HCT116 (cell line): ENCODE data around the gene ANO2. TPM values are rescaled to one million over a fixed set of nuclear protein-coding genes. Genes with fewer than 3 reads are reported as not detected.

Experiments
- ATAC-seq: fragments of 200-7000 bp; cut with Tn5 transposase; 2 replicates; pipeline ENCODE4 v1.9.1; 2020; ENCODE audit warnings: mild to moderate bottlenecking, moderate library complexity
- BruUV-seq: library from RNA; stranded (reverse); fragments of 400-500 nt; replicated peaks from 2 replicates; lab custom pipeline; 2021; lab: Mats Ljungman, UMichigan
- CTCF ChIA-PET: fragments of 300-600 bp; sonication (Branson Sonifier 250); formaldehyde crosslinking; loops from one replicate; lab custom pipeline; 2021; ENCODE audit warnings: antibody characterized with exemption; lab: Charles Lee
- POLR2A ChIA-PET: fragments of 300-600, 350-600 bp; sonication (Branson Sonifier 250); formaldehyde crosslinking; loops from one replicate; lab custom pipeline; 2021; ENCODE audit warnings: antibody characterized with exemption; lab: Charles Lee
- RAD21 ChIA-PET, 2 experiments: fragments of 300-600 bp; sonication (Branson Sonifier 250); formaldehyde crosslinking; loops; one replicate each; lab custom pipeline; 2023; ENCODE audit warnings: low total read pairs in 2 of 2; ENCODE audit not compliant: uncharacterized antibody in 2 of 2, unreplicated experiment in 2 of 2, low non-redundant PET in 1 of 2; lab: Charles Lee
- DNase-seq: peaks from one replicate; pipeline ENCODE4 v3.0.0-alpha.2; 2010; ENCODE audit warnings: low read depth, low spot score
- H2AFZ ChIP-seq: fragments of 200-600 bp; shearing (Covaris generic), sonication (generic); 2 replicates; pipeline ENCODE4 v1.6.1; 2017; ENCODE audit warnings: low read depth, mixed run types, mixed read lengths, antibody characterized with exemption, low read length; ENCODE audit not compliant: poor library complexity, severe bottlenecking
- H3K27ac ChIP-seq: 2 replicates; pipeline ENCODE4 v1.5.1; 2012; ENCODE audit warnings: low read depth, low read length
- H3K27me3 ChIP-seq: fragments of 200-600 bp; sonication (generic); 2 replicates; pipeline ENCODE4 v1.6.1; 2016; ENCODE audit warnings: mixed run types, low read length, mixed read lengths; ENCODE audit not compliant: insufficient read depth
- H3K36me3 ChIP-seq, 2 experiments: fragments of 200-500 bp in 1 of 2; fragments of 200-600 bp in 1 of 2; sonication (Bioruptor generic) in 1 of 2; sonication (generic) in 1 of 2; 2 replicates each; pipeline versions ENCODE4 v1.5.1 to v1.6.1; 2014 to 2016; ENCODE audit warnings: low read length in 2 of 2, inconsistent platforms in 1 of 2, mixed read lengths in 1 of 2, mixed run types in 1 of 2; ENCODE audit not compliant: insufficient read depth in 2 of 2, control insufficient read depth in 1 of 2
- H3K4me1 ChIP-seq, 2 experiments: fragments of 200-600 bp in 1 of 2; sonication (generic) in 1 of 2; 2 replicates each; pipeline versions ENCODE4 v1.5.1 to v1.6.1; 2012 to 2017; ENCODE audit warnings: low read length in 2 of 2, inconsistent platforms in 1 of 2, mild to moderate bottlenecking in 1 of 2, mixed read lengths in 1 of 2, mixed run types in 1 of 2, moderate library complexity in 1 of 2; ENCODE audit not compliant: insufficient read depth in 2 of 2, control insufficient read depth in 1 of 2
- H3K4me2 ChIP-seq: fragments of 200-600 bp; sonication (generic); 2 replicates; pipeline ENCODE4 v1.6.1; 2017; ENCODE audit warnings: mixed run types, low read length, mixed read lengths
- H3K4me3 ChIP-seq, 2 experiments: fragments of 200-600 bp in 1 of 2; sonication (generic) in 1 of 2; replicated peaks in 1 of 2; 2 replicates each; pipeline ENCODE4 v1.5.1; 2011 to 2016; ENCODE audit warnings: low read length in 2 of 2, control low read depth in 1 of 2, low read depth in 1 of 2, mild to moderate bottlenecking in 1 of 2, mixed read lengths in 1 of 2, mixed run types in 1 of 2
- H3K79me2 ChIP-seq: fragments of 200-600 bp; sonication (generic); 2 replicates; pipeline ENCODE4 v1.6.1; 2017; ENCODE audit warnings: mild to moderate bottlenecking, mixed run types, low read length, moderate library complexity, mixed read lengths; ENCODE audit not compliant: insufficient read depth
- H3K9ac ChIP-seq: fragments of 200-600 bp; sonication (generic); 2 replicates; pipeline ENCODE4 v1.6.1; 2016; ENCODE audit warnings: low read length, mixed read lengths
- H3K9me2 ChIP-seq: fragments of 200-600 bp; sonication (generic), shearing (Covaris generic); 2 replicates; pipeline ENCODE4 v1.6.1; 2017; ENCODE audit warnings: mixed run types, mild to moderate bottlenecking, moderate library complexity; ENCODE audit not compliant: insufficient read depth
- H3K9me3 ChIP-seq, 2 experiments: fragments of 200-500 bp in 1 of 2; fragments of 200-600 bp in 1 of 2; sonication (Bioruptor generic) in 1 of 2; sonication (generic) in 1 of 2; 2 replicates each; pipeline ENCODE4 v1.6.1; 2014 to 2017; ENCODE audit warnings: low read length in 2 of 2, mixed read lengths in 2 of 2, inconsistent platforms in 1 of 2, low read depth in 1 of 2, mild to moderate bottlenecking in 1 of 2, mixed run types in 1 of 2, moderate library complexity in 1 of 2; ENCODE audit not compliant: control insufficient read depth in 1 of 2, insufficient read depth in 1 of 2
- H4K20me1 ChIP-seq: fragments of 200-600 bp; sonication (generic), shearing (Covaris generic); 2 replicates; pipeline ENCODE4 v1.6.1; 2017; ENCODE audit warnings: mixed run types, mild to moderate bottlenecking, moderate library complexity; ENCODE audit not compliant: insufficient read depth
- CBX3 ChIP-seq: IDR thresholded peaks from 2 replicates; pipeline ENCODE4 v1.6.1; 2012; ENCODE audit warnings: low read depth
- CEBPB ChIP-seq: IDR thresholded peaks from 2 replicates; pipeline ENCODE4 v1.6.1; 2012; ENCODE audit warnings: low read depth
- EGR1 ChIP-seq: IDR thresholded peaks from 2 replicates; pipeline ENCODE4 v1.6.1; 2012; ENCODE audit warnings: low read depth
- EZH2 ChIP-seq: fragments of 200-600 bp; sonication (generic); IDR thresholded peaks from 2 replicates; pipeline ENCODE4 v1.6.1; 2017; ENCODE audit warnings: antibody characterized with exemption, mixed run types
- EZH2phosphoT487 ChIP-seq: fragments of 200-600 bp; IDR thresholded peaks from 2 replicates; pipeline ENCODE4 v1.6.1; 2018; ENCODE audit warnings: antibody characterized with exemption, borderline replicate concordance
- FOSL1 ChIP-seq: IDR thresholded peaks from 2 replicates; pipeline ENCODE4 v1.6.1; 2012; ENCODE audit warnings: low read depth
- JUND ChIP-seq: IDR thresholded peaks from 2 replicates; pipeline ENCODE4 v1.6.1; 2012
- POLR2A ChIP-seq: IDR thresholded peaks from 2 replicates; pipeline ENCODE4 v1.7.0; 2011; ENCODE audit warnings: borderline replicate concordance; ENCODE audit not compliant: insufficient read depth, insufficient read length; ENCODE audit errors: extremely low read depth
- POLR2AphosphoS5 ChIP-seq: IDR thresholded peaks from 2 replicates; pipeline ENCODE4 v1.6.1; 2011; ENCODE audit warnings: mild to moderate bottlenecking, low read depth, low read length, moderate library complexity
- RAD21 ChIP-seq: IDR thresholded peaks from 2 replicates; pipeline ENCODE4 v1.6.1; 2012; ENCODE audit warnings: low read depth, mild to moderate bottlenecking
- YY1 ChIP-seq: IDR thresholded peaks from 2 replicates; pipeline ENCODE4 v1.6.1; 2011; ENCODE audit warnings: low read length, low read depth, moderate library complexity, mild to moderate bottlenecking; ENCODE audit not compliant: insufficient replicate concordance; ENCODE audit errors: extremely low read depth
- ZFX ChIP-seq: fragments of 450-650 bp; IDR thresholded peaks from 2 replicates; pipeline ENCODE4 v1.6.1; 2017
- ZNF274 ChIP-seq: fragments of 200-500 bp; sonication (Bioruptor generic); IDR thresholded peaks from 2 replicates; pipeline ENCODE4 v1.6.1; 2014; ENCODE audit warnings: mild to moderate bottlenecking, low read depth, low read length, inconsistent platforms
- intact Hi-C: fragments of 100-400 bp; cut with micrococcal nuclease; formaldehyde crosslinking; loops from 2 replicates; pipeline ENCODE4 v1.10.0; 2022
- total RNA-seq: library from RNA; stranded (reverse); gene quantifications from one replicate; pipeline ENCODE4 v1.2.1, GENCODE V29; 2021; ENCODE audit not compliant: unreplicated experiment
- TF ChIP-seq, protein P1 (sequence below), 3 experiments: fragments of 200-600 bp in 1 of 3; sonication (generic) in 1 of 3; IDR thresholded peaks in 2 of 3; conservative IDR thresholded peaks in 1 of 3; 2 replicates each; pipeline ENCODE4 v1.5.1; 2012 to 2017; ENCODE audit warnings: low read depth in 2 of 3, low read length in 2 of 3, antibody characterized with exemption in 1 of 3, borderline replicate concordance in 1 of 3, control low read depth in 1 of 3, mild to moderate bottlenecking in 1 of 3, mixed read lengths in 1 of 3, mixed run types in 1 of 3, moderate library complexity in 1 of 3; ENCODE audit not compliant: insufficient read depth in 1 of 3
- TF ChIP-seq, protein P2 (sequence below): IDR thresholded peaks from 2 replicates; pipeline ENCODE4 v1.6.1; 2012; ENCODE audit warnings: low read depth

Gene ANO2
- total RNA-seq, 1 experiment from 2014 or later, result not detected

DNA sequence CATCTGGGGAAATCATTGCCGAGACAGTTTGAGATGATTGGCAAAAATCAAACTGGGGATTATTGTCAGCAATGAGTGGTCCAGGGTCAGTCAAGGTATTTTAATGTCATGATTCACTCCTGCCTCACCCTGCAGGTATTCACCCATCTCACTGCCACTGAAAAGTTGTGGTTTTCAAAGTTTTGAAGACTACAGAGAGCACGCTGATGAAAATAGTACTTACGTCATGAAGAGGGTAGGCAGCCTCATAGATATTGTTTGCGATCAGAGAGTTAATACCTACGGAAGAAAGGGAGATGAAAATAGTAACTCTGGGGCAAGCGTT is 138.0 kb downstream of the ANO2 start:
- POLR2A ChIA-PET, result no interaction called here
- Histone ChIP-seq H4K20me1 (no peaks in the 10 kb centered on the region), H3K9ac (peak overlapping the region; percentile 8; the same call in 1 of the 2 replicates), H3K36me3 (no peaks in the 10 kb centered on the region), H3K9me2 (no peaks in the 10 kb centered on the region), H3K27me3 (peaks cover 14% of the 10 kb centered on the region), H3K9me3 (no peaks in the 10 kb centered on the region), H3K4me1 (peaks cover 30 to 51% of the 10 kb centered on the region in 2 experiments), H3K27ac (no peak overlapping the region; the same call in 1 of the 2 replicates)
- BruUV-seq, result no TSS peak
- intact Hi-C loops, result loop anchor here (10.0 kb wide), 1 partner anchor 632 kb away; no protein-coding TSS in a partner anchor
- peak; percentile 26; the same call in 1 of the 2 replicates for TF ChIP-seq FOSL1
- TF ChIP-seq, protein P1, sequence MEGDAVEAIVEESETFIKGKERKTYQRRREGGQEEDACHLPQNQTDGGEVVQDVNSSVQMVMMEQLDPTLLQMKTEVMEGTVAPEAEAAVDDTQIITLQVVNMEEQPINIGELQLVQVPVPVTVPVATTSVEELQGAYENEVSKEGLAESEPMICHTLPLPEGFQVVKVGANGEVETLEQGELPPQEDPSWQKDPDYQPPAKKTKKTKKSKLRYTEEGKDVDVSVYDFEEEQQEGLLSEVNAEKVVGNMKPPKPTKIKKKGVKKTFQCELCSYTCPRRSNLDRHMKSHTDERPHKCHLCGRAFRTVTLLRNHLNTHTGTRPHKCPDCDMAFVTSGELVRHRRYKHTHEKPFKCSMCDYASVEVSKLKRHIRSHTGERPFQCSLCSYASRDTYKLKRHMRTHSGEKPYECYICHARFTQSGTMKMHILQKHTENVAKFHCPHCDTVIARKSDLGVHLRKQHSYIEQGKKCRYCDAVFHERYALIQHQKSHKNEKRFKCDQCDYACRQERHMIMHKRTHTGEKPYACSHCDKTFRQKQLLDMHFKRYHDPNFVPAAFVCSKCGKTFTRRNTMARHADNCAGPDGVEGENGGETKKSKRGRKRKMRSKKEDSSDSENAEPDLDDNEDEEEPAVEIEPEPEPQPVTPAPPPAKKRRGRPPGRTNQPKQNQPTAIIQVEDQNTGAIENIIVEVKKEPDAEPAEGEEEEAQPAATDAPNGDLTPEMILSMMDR (IDR thresholded peaks at IDR 0.05 in 2 of 3, conservative IDR thresholded peaks at IDR 0.05 in 1 of 3; ENCODE audit: borderline replicate concordance in 1 of 3, insufficient read depth in 1 of 3, low read depth in 2 of 3, low read length in 2 of 3), result no peak
- TF ChIP-seq, all 23 proteins: peak for 1
- ChIA-PET RAD21 (no interaction called here), CTCF (no interaction called here)
- Histone ChIP-seq H2AFZ (peak overlapping the region; percentile 1), H3K4me2 (peak overlapping the region; percentile 75), H3K4me3 (peak overlapping the region; percentile 19 to 44), H3K79me2 (no peaks in the 10 kb centered on the region)
- DNase-seq (peak; percentile 63), ATAC-seq (peak; percentile 72)

DNA sequence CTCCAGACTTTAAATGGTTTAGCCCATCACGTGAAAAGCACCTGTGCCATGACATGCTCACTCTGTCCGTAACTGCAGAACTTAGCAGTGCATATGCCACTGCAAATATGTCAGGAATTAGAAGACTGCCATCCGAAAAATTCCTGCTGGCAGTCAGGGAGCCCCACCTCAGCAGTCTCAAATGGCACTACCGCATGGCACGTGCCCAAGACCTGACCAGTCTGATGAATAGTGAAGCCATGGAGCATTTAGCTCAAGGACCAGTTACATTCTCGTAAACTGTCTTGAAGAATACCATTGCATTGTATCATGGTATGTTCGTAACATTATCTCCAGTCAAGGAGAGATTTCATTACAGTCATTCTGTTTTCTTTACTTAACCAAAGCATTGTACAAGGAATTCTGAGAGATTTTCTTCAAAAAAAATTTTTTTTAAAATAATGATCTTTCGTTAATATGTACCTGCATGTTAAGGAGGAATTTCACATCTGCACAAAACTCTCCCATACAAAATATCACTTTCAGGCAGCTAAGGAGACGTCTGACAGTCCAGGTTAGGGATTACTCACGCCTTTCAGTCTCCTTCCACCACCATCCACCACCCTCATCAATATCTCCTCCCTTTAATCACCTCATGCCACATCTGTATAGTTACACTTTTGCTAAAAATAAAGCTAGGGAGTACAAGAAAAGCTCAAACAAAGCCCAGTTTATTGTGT is 138.5 kb downstream of the ANO2 start:
- peak; percentile 61 for ATAC-seq
- Histone ChIP-seq H3K4me2 (peak overlapping the region; percentile 75), H3K79me2 (no peaks in the 10 kb centered on the region), H3K4me3 (peak overlapping the region in 1 of 2 experiments; percentile 44; a peak in 3 of 4 replicates), H3K36me3 (no peaks in the 10 kb centered on the region), H3K9ac (no peak overlapping the region), H2AFZ (peak overlapping the region; percentile 1), H3K9me3 (no peaks in the 10 kb centered on the region), H3K4me1 (peaks cover 30 to 51% of the 10 kb centered on the region in 2 experiments), H3K27me3 (peaks cover 14% of the 10 kb centered on the region), H4K20me1 (no peaks in the 10 kb centered on the region), H3K9me2 (no peaks in the 10 kb centered on the region), H3K27ac (peak overlapping the region; percentile 31; the same call in 1 of the 2 replicates)
- intact Hi-C loops, result loop anchor here (10.0 kb wide), 1 partner anchor 632 kb away; no protein-coding TSS in a partner anchor
- no TSS peak for BruUV-seq
- no peak for DNase-seq
- ChIA-PET RAD21 (no interaction called here), CTCF (no interaction called here), POLR2A (no interaction called here)
- TF ChIP-seq RAD21 (no peak), ZFX (no peak), EZH2phosphoT487 (no peak), FOSL1 (no peak), YY1 (no peak), ZNF274 (no peak), EGR1 (no peak), CEBPB (no peak), CBX3 (no peak), POLR2AphosphoS5 (no peak), EZH2 (no peak), JUND (no peak), POLR2A (no peak)
- TF ChIP-seq, protein P2, sequence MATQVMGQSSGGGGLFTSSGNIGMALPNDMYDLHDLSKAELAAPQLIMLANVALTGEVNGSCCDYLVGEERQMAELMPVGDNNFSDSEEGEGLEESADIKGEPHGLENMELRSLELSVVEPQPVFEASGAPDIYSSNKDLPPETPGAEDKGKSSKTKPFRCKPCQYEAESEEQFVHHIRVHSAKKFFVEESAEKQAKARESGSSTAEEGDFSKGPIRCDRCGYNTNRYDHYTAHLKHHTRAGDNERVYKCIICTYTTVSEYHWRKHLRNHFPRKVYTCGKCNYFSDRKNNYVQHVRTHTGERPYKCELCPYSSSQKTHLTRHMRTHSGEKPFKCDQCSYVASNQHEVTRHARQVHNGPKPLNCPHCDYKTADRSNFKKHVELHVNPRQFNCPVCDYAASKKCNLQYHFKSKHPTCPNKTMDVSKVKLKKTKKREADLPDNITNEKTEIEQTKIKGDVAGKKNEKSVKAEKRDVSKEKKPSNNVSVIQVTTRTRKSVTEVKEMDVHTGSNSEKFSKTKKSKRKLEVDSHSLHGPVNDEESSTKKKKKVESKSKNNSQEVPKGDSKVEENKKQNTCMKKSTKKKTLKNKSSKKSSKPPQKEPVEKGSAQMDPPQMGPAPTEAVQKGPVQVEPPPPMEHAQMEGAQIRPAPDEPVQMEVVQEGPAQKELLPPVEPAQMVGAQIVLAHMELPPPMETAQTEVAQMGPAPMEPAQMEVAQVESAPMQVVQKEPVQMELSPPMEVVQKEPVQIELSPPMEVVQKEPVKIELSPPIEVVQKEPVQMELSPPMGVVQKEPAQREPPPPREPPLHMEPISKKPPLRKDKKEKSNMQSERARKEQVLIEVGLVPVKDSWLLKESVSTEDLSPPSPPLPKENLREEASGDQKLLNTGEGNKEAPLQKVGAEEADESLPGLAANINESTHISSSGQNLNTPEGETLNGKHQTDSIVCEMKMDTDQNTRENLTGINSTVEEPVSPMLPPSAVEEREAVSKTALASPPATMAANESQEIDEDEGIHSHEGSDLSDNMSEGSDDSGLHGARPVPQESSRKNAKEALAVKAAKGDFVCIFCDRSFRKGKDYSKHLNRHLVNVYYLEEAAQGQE, result no peak
